SIG-M5 treated with dmso at 0.1 percent for 504 hours (cell line): ENCODE results near the gene FAM118B.
"Not testable (repeated sequence)": the region's sequence is repeated elsewhere in the genome, so short reads cannot be mapped to it uniquely, and the experiment has no call there.

Experiments
- DNase-seq: peaks from one replicate; lab custom pipeline; 2025; ENCODE audit not compliant: unreplicated experiment; lab: John Stamatoyannopoulos, UW

The FAM118B gene

DNA sequence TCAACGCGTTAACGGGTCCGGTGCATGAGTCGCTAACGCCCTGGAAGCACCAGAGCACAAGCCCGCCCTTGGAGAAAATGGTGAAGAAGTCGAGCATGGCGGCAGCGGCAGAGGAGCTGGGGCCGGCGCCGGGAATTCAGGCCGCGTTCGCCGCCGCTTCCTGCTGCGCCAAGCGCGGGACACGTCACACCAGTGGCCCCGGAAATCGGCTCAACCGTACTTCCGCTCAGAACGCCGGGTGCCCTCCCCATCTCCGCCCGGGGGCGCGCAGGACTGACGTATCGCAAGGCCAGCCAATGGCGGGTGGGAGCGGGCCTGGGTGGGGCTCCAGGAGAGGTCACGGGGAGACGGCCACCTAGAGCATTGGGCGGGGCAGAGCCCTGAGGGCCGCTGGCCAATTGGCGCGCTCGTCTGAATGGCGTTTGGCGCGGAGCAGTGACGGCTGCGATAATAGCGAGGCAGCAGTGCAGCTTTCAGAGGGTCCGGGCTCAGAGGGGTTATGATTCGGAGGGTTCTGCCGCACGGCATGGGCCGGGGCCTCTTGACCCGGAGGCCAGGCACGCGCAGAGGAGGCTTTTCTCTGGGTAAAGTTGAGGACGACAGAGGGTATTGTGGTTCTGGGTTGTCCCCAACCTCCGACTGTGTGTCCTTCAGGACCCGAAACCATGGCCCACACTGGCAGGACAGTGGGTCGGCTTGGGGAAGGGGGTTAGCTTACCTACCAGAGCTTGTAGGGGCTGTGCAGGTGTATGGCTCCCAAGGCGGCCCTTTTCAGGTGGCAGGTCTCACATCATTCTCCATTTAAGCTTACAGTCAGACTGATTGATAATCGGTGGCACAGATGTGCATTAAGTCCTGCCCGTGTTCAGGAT, 57.4 kb downstream of the FAM118B start, which contains the start of the genes FOXRED1 and SRPRA:
TSS of gene FOXRED1 (plus strand) at position 447 of the 872 bp plus-strand sequence. CDS start at position 500, 53 bp downstream.
TSS of gene SRPRA (minus strand) at position 188 of the 872 bp plus-strand sequence. CDS start at position 97, 91 bp downstream.
- peak; percentile 96 for DNase-seq

DNA sequence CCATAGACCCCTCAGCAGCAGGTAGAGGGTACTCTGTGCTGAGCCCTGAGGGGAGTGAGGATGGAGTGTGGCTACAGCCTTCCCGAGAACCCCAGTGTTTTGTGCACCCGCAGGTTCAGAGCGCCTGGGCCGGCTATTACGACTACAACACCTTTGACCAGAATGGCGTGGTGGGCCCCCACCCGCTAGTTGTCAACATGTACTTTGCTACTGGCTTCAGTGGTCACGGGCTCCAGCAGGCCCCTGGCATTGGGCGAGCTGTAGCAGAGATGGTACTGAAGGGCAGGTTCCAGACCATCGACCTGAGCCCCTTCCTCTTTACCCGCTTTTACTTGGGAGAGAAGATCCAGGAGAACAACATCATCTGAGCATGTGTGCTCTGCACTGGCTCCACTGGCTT, 65.7 kb downstream of the FAM118B start:
- no peak for DNase-seq

DNA sequence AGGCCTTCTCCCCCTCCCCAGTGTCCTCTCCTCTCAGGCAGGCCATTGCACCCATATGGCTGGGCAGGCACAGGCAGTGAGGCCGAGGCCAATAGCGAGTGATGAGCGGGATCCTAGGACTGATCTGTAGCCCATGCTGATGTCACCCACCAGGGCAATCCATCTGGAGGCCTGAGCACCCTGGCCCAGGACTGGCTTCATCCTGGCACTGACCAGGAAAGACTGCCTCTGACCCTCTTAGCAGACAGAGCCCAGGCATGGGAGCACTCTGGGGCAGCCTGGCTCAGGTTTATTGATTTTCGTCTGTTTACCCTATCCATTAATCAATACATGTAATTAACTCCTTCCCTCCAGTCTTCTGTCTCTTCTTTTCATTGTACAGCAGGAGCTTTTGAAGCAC, 66.2 kb downstream of the FAM118B start:
- DNase-seq, result no peak

DNA sequence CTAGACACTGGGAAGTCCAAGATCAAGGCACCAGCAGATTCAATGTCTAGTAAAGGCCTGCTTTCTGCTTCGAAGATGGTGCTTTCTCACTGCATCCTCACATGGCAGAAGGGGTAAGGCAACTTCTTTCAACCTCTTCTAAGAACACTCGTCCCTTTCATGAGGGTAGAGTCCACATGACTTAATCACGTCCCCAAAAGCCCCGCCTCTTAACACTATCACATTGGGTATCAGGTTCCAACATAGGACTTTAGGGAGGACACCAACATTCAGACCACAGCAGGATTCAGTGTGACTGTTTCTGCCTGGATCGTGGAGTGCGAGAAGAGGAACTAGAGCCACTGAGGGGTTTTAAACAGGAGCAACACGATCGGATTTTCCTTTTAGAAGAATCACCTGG, 67.6 kb downstream of the FAM118B start:
- no peak for DNase-seq

DNA sequence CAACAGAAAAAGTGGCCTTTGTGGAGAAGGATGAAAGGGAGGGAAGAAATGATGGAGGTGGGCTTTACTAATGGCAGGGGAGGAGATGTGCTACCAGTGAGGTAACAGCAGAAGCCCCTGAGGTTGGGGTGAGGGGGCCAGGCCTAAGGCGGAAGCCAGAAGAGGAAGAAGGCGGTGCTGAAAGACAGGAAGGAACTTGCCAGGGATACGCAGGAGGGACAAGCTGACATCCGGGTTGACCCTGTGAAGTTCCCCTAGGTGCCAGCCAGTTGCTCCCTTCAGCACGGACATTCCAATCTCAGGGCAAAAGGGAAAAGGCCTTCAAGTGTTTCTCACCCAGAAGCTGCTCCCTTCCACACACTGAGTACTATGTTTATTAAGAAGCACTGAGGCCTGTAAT, 69.0 kb downstream of the FAM118B start:
- peak; percentile 7 for DNase-seq

DNA sequence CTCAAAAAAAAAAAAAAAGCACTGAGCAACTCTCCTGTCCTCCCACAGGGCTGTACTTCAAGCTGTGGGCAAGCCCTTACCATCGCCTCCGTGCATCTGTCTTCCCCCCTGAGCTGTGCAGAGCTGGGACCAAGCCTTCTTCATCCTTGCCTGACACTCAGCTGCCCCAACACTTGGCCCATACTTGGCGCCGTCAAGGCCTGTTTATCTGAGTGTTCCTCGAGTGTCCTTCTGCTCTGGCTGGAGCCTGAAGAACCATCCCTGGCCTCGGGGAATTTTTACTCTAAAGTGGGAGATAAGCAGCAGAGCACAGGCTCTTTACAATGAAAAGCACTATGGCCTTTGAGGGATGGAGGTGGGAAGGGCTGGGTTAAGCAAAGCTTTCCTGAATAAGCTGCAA, 69.7 kb downstream of the FAM118B start:
- DNase-seq, result no peak

DNA sequence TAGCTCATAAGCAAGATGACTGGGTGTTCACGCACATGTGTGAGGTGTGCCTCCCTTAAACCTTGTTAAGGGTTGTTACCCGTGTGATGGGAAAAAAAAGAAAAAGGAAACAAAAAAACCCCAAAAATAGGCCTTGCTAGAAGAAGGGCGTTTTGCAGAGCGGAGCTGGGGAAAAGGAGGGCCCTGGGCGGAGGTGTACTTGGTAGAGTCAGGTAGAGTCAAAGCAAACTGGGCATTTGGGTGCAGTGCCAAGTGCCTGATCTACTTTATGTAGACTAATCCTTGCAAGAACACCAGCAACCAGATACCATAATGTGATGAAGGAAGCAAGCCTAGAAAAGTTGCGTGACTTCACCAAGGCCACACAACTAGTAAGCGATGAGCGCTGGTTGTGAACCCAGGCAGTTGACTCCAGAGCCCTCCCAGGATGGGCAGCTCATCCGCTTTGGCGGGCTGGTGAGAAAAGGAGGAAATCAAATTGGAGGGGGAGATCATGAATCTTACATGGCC, 70.1 kb downstream of the FAM118B start:
- no peak for DNase-seq

DNA sequence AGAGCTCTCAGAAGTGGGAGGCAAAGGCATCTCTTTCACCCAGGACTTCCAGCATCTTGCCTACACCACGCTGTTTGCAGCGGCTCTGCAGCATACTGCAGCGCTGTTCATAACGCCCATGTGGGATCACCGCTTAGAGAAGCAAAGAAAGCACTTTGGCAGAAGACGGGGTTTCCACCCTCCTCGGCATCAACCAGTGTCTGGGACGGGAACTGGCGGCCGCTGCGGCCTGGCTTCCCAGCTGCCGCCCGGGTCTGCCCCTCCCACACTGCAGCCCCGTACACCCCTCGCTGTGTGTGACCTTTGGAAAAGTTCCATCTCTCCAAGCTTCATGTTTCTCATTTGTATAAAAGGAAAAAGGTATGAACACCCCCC, 70.8 kb downstream of the FAM118B start:
- DNase-seq, result no peak

DNA sequence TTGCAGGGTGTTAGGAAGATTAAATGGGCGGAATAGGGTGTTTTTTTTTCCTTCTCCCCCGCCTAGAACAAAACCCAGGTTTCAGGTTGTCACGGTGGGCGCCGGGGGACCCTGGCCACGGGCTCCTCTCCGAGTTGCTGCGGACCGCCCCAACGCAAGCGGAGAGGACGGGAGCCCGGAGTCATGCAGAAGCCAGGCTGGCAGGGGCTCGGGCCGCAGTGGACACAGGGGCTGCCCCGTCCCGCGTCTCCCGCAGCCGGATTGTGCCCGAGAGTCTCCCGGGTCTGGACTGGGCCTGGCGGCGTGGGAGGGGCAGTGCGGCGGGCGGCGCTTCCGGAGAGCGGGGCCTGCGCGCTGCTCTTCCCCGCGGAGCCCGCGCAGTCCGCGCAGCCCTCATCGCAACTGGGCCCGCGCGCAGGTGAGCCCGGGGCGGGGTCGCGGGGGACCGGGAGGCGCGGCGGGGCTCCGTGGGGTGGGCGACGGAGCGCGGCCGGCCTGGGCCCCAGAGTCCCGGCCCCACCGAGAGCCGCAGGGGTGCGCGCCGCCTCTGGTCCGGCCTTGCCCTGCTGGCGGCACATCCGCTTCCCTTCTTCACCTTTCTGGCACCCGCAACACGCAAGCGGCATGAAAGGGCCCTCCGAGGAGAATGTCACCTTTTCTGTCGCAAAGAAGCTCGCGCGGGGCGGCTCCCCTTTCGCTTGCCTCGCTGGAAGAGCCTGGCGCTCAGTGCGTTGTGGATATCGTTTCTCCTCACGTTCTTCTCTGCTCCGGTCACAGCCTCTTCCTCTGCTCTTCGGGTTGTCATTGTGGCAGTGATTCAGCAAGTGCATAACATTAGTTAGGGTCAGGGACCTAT, 71.4 kb downstream of the FAM118B start, which contains the start of gene TIRAP:
TSS of gene TIRAP (plus strand) at position 358 of the 856 bp plus-strand sequence. CDS start 7,802 bp downstream, outside the sequence.
- DNase-seq, result peak; percentile 55

DNA sequence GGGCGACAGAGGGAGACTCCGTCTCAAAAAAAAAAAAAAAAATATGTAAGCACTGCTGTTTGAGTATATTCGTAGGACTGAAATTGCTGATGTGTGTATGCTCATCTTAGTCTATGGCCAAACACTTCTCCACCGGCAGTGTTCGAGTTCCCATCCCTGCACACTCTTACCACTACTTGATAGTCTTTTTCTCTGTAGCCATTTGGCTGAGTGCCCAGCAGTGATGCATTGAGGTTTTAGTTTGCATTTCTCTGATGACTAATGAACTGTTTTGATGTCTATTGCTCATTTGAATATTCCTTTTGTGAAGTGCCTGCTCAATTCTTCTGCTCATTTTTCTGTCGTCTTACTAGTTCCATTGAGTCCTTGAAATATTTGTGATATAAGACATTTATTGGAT, 73.2 kb downstream of the FAM118B start:
- DNase-seq, result peak; percentile 40

DNA sequence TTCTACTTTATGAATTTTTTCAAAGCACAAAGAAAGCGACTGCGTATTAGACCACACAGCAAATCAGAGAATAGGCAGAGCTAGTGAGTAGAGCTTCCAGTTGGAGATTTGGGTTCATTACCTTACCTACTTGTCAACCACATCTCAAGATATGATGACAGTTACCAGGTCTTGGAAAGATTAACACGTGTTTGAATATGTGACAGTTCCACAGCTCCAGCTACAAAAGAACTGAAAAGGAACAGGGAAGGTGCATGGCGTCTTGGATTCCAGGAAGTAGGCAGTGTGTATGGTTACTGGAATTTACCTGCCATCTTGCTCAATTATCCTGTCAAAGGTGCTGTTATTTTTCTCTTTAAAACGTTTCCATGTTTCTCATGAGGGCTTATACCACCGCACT, 76.7 kb downstream of the FAM118B start:
- DNase-seq, result no peak

DNA sequence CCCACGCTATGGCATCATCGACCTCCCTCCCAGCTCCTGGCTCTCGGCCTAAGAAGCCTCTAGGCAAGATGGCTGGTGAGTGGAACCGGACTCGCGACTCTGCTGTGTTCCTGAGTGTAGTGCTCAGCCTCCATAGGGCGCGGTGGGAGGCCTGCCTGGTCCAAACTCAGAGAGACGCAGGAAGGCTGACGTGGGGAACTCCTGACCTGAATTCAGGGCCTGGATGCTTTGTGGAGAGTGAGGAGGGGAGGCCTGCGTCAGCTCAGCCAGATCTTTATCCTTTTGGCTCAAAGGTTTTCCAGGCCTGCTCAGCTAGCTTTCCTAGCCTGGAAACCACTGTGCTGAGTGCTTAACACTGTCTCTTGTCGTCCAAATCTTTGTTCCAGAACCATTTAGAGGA, 79.3 kb downstream of the FAM118B start:
- no peak for DNase-seq

DNA sequence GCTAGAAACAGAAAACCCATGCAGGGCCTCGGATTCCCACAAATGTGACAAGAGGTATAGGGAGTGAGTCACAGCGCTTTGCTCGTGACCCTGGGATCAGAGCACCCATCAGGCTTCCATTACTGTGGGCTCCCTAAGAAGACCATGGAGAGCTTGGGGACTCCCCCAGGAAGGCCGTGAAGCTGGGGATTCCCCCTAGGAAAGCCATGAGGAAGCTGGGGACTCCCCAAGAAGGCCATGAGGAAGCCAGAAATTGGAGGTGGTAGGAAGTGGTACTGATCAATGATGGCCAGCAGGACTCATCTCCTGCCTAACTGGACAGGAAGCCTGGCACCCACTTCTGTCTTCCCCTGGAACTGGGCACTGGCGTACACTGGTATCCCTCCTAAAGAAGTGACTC, 82.1 kb downstream of the FAM118B start:
- DNase-seq, result no peak

DNA sequence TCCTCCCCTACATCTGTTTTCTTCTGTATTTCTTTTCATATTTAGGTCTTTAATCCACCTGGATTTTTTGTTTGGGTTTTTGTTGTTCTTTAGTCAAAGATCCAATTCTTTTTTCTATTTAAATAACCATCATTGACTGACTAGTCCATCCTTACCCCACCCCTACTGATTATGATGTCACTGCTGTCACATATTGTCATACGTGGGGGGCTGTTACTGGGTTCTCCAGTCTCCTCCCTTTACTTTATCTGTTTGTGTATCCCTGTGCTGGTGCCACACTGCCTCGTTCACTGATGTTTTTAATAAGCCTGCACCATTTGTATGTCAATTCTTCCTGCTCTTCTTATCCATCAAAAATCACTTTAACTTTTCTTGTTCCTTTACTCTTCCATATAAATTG, 85.4 kb downstream of the FAM118B start:
- no peak for DNase-seq

DNA sequence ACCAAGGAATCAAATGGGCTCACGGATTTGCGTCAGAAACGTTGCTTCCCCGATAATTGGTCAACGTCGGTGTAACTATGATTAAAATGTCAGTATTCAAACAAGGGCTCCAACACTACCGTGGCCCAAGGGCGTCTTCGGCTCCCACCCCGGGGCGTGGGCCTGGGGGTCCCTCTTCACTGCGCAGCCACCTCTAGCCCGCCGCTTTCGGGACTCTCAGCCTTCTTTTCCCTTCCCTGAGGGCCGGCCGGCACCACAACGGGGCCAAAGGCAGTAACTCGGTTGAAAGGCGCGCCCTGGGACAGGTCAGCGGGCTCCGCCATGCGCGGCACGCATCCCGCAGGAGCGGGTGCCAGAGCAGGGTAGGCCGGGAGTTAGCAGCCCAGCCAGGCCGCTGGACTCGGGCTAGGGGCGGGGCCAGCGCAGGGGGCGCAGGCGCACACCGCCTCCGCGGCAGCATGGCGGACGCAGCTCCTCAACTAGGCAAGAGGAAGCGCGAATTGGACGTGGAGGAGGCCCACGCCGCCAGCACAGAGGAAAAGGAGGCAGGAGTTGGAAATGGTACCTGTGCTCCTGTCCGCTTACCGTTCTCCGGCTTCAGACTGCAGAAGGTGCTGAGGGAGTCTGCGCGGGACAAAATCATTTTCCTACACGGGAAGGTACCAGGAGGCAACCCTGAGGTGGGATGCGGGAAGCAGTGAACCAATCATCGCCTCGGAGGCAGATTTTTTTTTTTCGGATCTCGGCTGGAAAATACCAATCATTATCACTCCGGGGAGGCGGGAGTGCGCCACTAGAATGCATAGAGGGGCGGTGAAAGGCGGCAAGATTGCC, 92.3 kb downstream of the FAM118B start, which contains the start of gene DCPS:
TSS of gene DCPS (plus strand) at position 438 of the 834 bp plus-strand sequence. CDS start at position 459, 21 bp downstream.
- DNase-seq, result peak; percentile 84

DNA sequence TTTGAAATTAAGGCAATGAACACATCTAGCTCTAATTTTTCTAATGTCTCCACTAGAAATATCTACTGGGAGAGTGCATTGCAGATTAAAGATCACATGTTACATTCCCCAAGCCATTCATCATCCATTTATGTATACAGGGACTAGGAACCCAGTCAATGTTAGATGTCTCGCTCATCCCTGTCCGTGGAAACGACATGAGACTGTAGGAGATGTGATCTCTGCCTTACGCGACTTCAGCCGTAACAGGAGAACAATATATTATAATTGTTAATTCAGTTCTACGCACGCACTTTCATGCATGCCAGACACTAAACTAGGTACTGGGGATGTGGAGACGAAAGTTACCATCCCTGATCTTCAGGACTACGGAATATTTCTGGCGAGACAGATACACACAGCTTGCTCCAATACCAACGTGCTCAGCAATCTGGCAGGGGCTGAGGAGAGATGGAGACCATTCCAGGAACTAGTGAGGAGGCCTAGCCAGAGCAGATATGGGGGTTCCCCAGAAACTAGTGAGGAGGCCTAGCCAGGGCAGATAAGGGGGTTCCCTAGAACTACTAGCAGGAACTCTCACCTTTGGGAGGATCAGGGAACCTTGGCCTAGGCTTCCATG, 93.0 kb downstream of the FAM118B start:
- no peak for DNase-seq

DNA sequence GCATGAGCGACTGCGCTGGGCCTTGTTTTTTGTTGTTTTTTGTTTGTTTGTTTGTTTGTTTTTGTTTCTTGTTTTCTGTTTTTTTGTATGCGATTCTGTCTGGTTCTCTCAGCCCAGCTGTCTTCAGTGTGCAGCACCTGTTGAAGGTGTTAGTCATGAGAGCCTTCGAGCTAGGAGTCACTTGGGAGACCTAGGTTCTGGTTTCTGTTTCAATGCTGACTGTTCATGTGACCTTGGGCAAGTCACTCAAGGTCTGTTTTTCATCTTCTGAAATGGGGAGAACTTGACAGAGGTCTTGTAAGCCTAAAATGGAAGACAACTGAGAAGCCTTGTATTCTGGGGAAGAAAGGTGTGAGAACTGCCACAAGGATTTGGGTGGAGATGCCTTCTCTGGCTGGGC, 94.1 kb downstream of the FAM118B start:
- DNase-seq, result peak; percentile 23

DNA sequence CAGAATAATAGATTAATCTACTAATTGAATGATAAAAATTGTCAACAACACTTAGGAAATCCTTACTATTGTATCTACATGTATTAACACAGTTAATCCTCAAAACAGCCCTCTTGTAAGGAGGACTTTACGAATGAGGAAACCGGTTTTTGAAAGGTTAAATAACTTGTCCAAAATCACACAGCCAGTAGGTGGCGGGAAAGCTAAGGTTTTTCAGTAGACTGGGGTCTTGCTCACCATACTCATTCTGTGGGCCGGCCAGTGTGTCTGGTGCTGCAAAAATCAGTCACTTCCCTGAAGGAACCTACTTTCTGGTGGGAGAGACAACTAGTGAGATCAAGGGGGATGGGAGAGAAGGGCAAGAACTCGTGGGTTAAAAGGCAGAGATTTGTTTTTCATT, 96.1 kb downstream of the FAM118B start:
- DNase-seq, result peak; percentile 61

DNA sequence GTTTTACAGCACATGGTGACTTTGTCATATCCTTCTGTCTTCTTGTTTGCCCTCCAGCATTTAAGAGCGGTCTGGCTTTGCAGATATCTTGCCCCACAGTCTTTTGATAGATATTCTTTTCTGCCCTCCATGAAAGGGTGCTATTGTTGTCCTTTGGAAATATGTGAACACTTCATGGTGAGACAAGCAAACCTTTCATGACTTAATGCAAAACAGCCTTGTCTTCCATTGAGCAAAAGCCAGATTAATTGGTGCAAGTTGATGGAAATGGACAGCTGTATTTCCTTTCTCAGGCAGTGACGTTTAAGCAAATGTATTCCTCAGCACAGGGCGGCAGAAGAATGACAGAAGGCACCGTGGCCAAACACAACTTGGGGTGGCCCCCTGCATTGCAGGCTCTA, 96.7 kb downstream of the FAM118B start:
- DNase-seq, result no peak

DNA sequence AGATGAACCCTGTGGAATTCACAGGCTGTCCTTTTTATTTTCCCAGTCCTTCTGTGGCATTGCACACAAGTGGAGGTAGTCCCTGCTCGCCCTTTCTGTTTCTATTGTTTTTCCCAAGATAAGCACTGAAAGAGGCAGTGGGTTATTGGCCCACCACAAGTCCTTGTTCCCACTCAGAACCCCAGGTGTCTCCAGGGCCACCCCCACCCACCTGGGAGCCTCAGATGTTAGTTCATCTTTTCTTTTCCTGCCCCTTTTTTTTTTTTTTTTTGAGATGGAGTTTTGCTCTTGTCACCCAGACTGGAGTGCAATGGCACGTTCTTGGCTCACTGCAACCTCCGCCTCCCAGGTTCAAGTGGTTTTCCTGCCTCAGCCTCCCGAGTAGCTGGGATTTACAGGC, 97.2 kb downstream of the FAM118B start:
- DNase-seq, result not testable (repeated sequence)
